22Rv1 (cell line): ENCODE measurements around the gene SFXN5.

ENCODE experiments used
- CTCF ChIP-seq: fragments of 450-650 bp; IDR thresholded peaks from 2 replicates; pipeline ENCODE4 v1.5.1; 2017; ENCODE audit warnings: mild to moderate bottlenecking
- ZFX ChIP-seq: fragments of 450-650 bp; IDR thresholded peaks from 2 replicates; pipeline ENCODE4 v1.6.1; 2017; ENCODE audit warnings: antibody characterized with exemption, borderline replicate concordance

GRCh38 chr2:72940786-72941185 is 130.7 kb downstream of the SFXN5 start:
- TF ChIP-seq CTCF (no peak), ZFX (no peak)
